ENCODE data around the gene TSPAN9.

The TSPAN9 gene

DNA sequence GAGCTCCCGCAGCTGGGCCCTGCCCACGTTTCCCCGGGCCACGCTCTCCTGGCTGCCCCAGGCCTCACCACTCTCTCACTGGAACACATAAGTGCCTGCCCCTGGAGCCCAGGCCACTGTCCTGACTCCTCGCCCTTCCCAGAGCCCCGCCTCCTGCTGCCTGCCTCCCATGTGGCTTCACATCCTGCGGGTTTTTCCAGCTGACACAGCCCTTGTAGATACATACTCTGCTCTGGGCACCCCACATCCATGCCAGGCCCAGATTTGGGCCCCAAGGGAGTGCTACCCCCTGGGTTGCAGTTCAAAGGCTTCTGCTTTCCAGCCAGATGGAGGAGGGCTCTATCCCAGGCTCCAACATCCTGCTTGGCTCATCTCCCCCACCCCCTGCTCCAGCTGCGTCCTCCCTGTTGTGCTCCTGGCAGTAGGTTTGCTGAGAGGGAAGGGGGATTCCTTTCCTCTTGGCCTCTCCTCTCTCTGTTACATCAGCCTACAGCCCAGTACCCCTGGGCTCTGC, 60.1 kb downstream of the TSPAN9 start:
- H3K9me2 ChIP-seq (replicated peaks; ENCODE audit: insufficient read depth, low read length), result no peaks in the 10 kb centered on the region
- H3K27ac ChIP-seq (ENCODE audit: low read depth, low read length), result no peak overlapping the region
- no peaks in the 10 kb centered on the region for H3K27me3 ChIP-seq (ENCODE audit: low read length)
- no peak overlapping the region for H3K9ac ChIP-seq (ENCODE audit: low read length)
- no peaks in the 10 kb centered on the region for H4K20me1 ChIP-seq (ENCODE audit: low read depth, low read length)
- no peaks in the 10 kb centered on the region for H3K36me3 ChIP-seq (ENCODE audit: low read length)
- H3F3A ChIP-seq (ENCODE audit: insufficient read depth), result no peaks in the 10 kb centered on the region
- H3K9me3 ChIP-seq (ENCODE audit: insufficient read depth, low read length), result no peaks in the 10 kb centered on the region
- H3K4me3 ChIP-seq (ENCODE audit: insufficient read depth, low read length, poor library complexity, severe bottlenecking), result no peak overlapping the region
- H2AFZ ChIP-seq (ENCODE audit: low read depth, low read length, severe bottlenecking), result no peak overlapping the region
- H3K4me2 ChIP-seq (ENCODE audit: low read depth, low read length, poor library complexity, severe bottlenecking), result no peak overlapping the region
- no peak for TF ChIP-seq EZH2phosphoT487 (conservative IDR thresholded peaks at IDR 0.05; ENCODE audit: low read length)
- TF ChIP-seq, protein P1, sequence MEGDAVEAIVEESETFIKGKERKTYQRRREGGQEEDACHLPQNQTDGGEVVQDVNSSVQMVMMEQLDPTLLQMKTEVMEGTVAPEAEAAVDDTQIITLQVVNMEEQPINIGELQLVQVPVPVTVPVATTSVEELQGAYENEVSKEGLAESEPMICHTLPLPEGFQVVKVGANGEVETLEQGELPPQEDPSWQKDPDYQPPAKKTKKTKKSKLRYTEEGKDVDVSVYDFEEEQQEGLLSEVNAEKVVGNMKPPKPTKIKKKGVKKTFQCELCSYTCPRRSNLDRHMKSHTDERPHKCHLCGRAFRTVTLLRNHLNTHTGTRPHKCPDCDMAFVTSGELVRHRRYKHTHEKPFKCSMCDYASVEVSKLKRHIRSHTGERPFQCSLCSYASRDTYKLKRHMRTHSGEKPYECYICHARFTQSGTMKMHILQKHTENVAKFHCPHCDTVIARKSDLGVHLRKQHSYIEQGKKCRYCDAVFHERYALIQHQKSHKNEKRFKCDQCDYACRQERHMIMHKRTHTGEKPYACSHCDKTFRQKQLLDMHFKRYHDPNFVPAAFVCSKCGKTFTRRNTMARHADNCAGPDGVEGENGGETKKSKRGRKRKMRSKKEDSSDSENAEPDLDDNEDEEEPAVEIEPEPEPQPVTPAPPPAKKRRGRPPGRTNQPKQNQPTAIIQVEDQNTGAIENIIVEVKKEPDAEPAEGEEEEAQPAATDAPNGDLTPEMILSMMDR (IDR thresholded peaks at IDR 0.05; ENCODE audit: insufficient read depth, low read length, poor library complexity, severe bottlenecking), result no peak
- H3K79me2 ChIP-seq (ENCODE audit: insufficient read depth, low read length), result no peaks in the 10 kb centered on the region

DNA sequence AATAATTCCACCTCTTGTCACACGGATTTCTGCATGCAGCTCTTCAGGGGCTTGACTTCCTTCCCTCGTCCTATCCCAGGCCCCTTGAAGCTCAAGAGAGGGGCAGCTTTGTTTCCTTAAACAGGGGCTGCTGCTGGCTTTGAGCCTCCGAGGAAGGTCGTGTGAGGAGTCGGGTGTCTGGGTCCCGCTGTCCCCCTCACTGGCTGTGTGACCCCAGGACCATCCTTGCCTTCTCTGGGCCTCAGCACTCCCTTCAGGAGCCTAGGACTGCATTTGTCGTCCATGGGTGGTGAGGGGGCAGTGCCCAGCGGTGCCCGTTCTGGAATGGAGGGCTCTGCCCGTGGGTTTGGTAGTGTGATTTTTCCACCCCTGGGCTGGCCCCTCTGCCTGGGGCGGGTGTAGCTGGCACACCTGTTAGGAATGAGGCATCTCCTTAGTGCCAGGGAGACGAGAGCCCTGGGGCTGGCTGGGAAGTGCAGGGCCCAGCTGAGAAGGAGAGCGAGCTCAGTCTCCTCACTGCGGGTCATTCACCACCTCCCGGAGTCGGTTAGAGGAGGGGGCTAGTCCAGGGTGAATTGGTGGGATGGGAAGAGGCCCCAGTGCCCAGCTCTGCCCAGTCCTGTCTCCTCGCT, 60.8 kb downstream of the TSPAN9 start:
- Histone ChIP-seq H3K9me3 (ENCODE audit: insufficient read depth, low read length) (no peaks in the 10 kb centered on the region), H3K9me2 (replicated peaks; ENCODE audit: insufficient read depth, low read length) (no peaks in the 10 kb centered on the region), H4K20me1 (ENCODE audit: low read depth, low read length) (no peaks in the 10 kb centered on the region), H3K36me3 (ENCODE audit: low read length) (no peaks in the 10 kb centered on the region), H3K27me3 (ENCODE audit: low read length) (no peaks in the 10 kb centered on the region), H3K27ac (ENCODE audit: low read depth, low read length) (no peak overlapping the region), H3K4me2 (ENCODE audit: low read depth, low read length, poor library complexity, severe bottlenecking) (no peak overlapping the region), H3K9ac (ENCODE audit: low read length) (no peak overlapping the region), H2AFZ (ENCODE audit: low read depth, low read length, severe bottlenecking) (no peak overlapping the region), H3K4me3 (ENCODE audit: insufficient read depth, low read length, poor library complexity, severe bottlenecking) (no peak overlapping the region), H3F3A (ENCODE audit: insufficient read depth) (no peaks in the 10 kb centered on the region), H3K79me2 (ENCODE audit: insufficient read depth, low read length) (no peaks in the 10 kb centered on the region)
- TF ChIP-seq, protein P1 (IDR thresholded peaks at IDR 0.05; ENCODE audit: insufficient read depth, low read length, poor library complexity, severe bottlenecking), result no peak
- no peak for TF ChIP-seq EZH2phosphoT487 (conservative IDR thresholded peaks at IDR 0.05; ENCODE audit: low read length)

DNA sequence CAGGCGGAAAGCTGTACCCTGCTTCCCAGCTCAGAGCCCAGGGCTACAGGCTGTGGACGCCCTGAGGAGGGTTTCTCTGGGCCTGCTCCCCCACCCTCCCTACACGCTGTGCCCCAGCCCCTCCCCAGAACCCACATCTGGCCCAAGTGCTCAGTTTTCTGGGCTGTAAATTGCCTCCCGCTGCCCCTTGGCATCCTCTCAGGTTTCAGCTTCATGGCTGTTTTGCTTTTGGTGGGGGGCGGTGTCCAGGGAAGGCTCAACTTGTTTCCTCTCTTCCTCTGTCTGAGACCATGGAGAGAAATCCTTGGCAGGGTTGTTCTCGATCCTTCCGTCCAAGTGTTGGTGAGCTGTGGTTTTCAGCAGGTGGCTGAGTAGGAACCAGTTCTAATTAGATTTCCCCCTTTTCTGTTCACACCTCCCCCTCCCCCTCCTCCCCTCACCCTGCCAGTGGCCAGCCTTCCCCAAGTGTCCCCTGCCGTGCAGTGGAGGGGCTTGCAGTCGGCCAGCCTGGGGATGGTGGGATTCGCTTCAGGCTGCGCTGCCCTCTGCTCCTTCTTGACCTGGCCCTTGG, 61.8 kb downstream of the TSPAN9 start:
- Histone ChIP-seq H4K20me1 (ENCODE audit: low read depth, low read length) (no peaks in the 10 kb centered on the region), H3K27me3 (ENCODE audit: low read length) (no peaks in the 10 kb centered on the region), H3K9ac (ENCODE audit: low read length) (no peak overlapping the region), H2AFZ (ENCODE audit: low read depth, low read length, severe bottlenecking) (no peak overlapping the region), H3F3A (ENCODE audit: insufficient read depth) (no peaks in the 10 kb centered on the region), H3K79me2 (ENCODE audit: insufficient read depth, low read length) (no peaks in the 10 kb centered on the region), H3K9me3 (ENCODE audit: insufficient read depth, low read length) (no peaks in the 10 kb centered on the region), H3K27ac (ENCODE audit: low read depth, low read length) (no peak overlapping the region), H3K36me3 (ENCODE audit: low read length) (no peaks in the 10 kb centered on the region), H3K4me3 (ENCODE audit: insufficient read depth, low read length, poor library complexity, severe bottlenecking) (no peak overlapping the region), H3K9me2 (replicated peaks; ENCODE audit: insufficient read depth, low read length) (no peaks in the 10 kb centered on the region), H3K4me2 (ENCODE audit: low read depth, low read length, poor library complexity, severe bottlenecking) (no peak overlapping the region)
- TF ChIP-seq, protein P1 (IDR thresholded peaks at IDR 0.05; ENCODE audit: insufficient read depth, low read length, poor library complexity, severe bottlenecking), result no peak
- no peak for TF ChIP-seq EZH2phosphoT487 (conservative IDR thresholded peaks at IDR 0.05; ENCODE audit: low read length)

Measured in SU-DHL-6 (cell line).